ENCODE measurements around the gene NOTCH2. TPM values are rescaled to one million over a fixed set of nuclear protein-coding genes. Genes with fewer than 3 reads are reported as not detected.

Gene NOTCH2
- total RNA-seq, 3 donors from 2014 or later (not counting 1 experiment from before 2014, with no cell fraction given): 74.7 to 136 (median 97.4) TPM

- H3K4me3 ChIP-seq (ENCODE audit: low read length): no peak overlapping the region
- H3K4me3 Mint-ChIP-seq: no peak overlapping the region
- no peak overlapping the region for H3K27ac ChIP-seq (ENCODE audit: low read length)
- no peaks in the 10 kb centered on the region for H3K4me1 ChIP-seq (ENCODE audit: control insufficient read depth, insufficient read depth, low read length)
- H3K9me3 ChIP-seq (ENCODE audit: control insufficient read depth, insufficient read depth, low read length): no peaks in the 10 kb centered on the region
- H3K4me1 Mint-ChIP-seq: no peaks in the 10 kb centered on the region
- ATAC-seq: no peak
- peaks cover 17% of the 10 kb centered on the region for H3K36me3 Mint-ChIP-seq
- WGBS (ENCODE audit: insufficient coverage): 3% methylated on average over 2 of the region's 2 CpGs
- peaks cover 5% of the 10 kb centered on the region in 2 donors for H3K9me3 Mint-ChIP-seq
- DNase-seq: no peak
- TF ChIP-seq CTCF (IDR thresholded peaks at IDR 0.05): no peak
- H3K27me3 ChIP-seq (ENCODE audit: control insufficient read depth, insufficient read depth, low read length): no peaks in the 10 kb centered on the region
- no peak overlapping the region for H3K27ac Mint-ChIP-seq
- no peaks in the 10 kb centered on the region for H3K36me3 ChIP-seq (ENCODE audit: control insufficient read depth, insufficient read depth, low read length)
- H3K27me3 Mint-ChIP-seq (ENCODE audit: low read depth in 2 of 2): peaks cover 11 to 26% of the 10 kb centered on the region in 2 donors
- intact Hi-C loops (cut with micrococcal nuclease): no loop called here
Measured at GRCh38 chr1:119884711-119885110, 184.8 kb downstream of the NOTCH2 start.

GRCh38 chr1:119883826-119884225 lies 185.6 kb downstream of the NOTCH2 start:
- peaks cover 10% of the 10 kb centered on the region for H3K36me3 Mint-ChIP-seq
- ATAC-seq: no peak
- no peak for DNase-seq
- Histone ChIP-seq H3K27ac (ENCODE audit: low read length) (no peak overlapping the region), H3K4me3 (ENCODE audit: low read length) (no peak overlapping the region), H3K9me3 (ENCODE audit: control insufficient read depth, insufficient read depth, low read length) (no peaks in the 10 kb centered on the region), H3K36me3 (ENCODE audit: control insufficient read depth, insufficient read depth, low read length) (no peaks in the 10 kb centered on the region), H3K27me3 (ENCODE audit: control insufficient read depth, insufficient read depth, low read length) (peaks cover 2% of the 10 kb centered on the region), H3K4me1 (ENCODE audit: control insufficient read depth, insufficient read depth, low read length) (no peaks in the 10 kb centered on the region)
- peaks cover 12 to 27% of the 10 kb centered on the region in 2 donors for H3K27me3 Mint-ChIP-seq (ENCODE audit: low read depth in 2 of 2)
- H3K4me3 Mint-ChIP-seq: no peak overlapping the region
- no peak overlapping the region for H3K27ac Mint-ChIP-seq
- H3K9me3 Mint-ChIP-seq: peaks cover 5% of the 10 kb centered on the region in 2 donors
- H3K4me1 Mint-ChIP-seq: no peaks in the 10 kb centered on the region
- no peak for TF ChIP-seq CTCF (IDR thresholded peaks at IDR 0.05)
- intact Hi-C loops (cut with micrococcal nuclease): no loop called here
- WGBS (ENCODE audit: insufficient coverage): 94% methylated on average over 3 of the region's 3 CpGs

- DNase-seq (no peak), ATAC-seq (peak in 1 of 3 donors; percentile 41)
- H3K4me3 ChIP-seq (ENCODE audit: low read length): no peak overlapping the region
- Mint-ChIP-seq H3K27me3 (ENCODE audit: low read depth in 2 of 2) (peaks cover 14 to 23% of the 10 kb centered on the region in 2 donors), H3K27ac (no peak overlapping the region), H3K4me3 (no peak overlapping the region), H3K9me3 (no peaks in the 10 kb centered on the region), H3K4me1 (no peaks in the 10 kb centered on the region), H3K36me3 (no peaks in the 10 kb centered on the region)
- 80% methylated on average over 5 of the region's 5 CpGs for WGBS (ENCODE audit: insufficient coverage)
- intact Hi-C loops (cut with micrococcal nuclease): no loop called here
- TF ChIP-seq CTCF (IDR thresholded peaks at IDR 0.05): no peak
- H3K27me3 ChIP-seq (ENCODE audit: control insufficient read depth, insufficient read depth, low read length): peaks cover 2% of the 10 kb centered on the region
- H3K27ac ChIP-seq (ENCODE audit: low read length): no peak overlapping the region
- no peaks in the 10 kb centered on the region for H3K9me3 ChIP-seq (ENCODE audit: control insufficient read depth, insufficient read depth, low read length)
- H3K36me3 ChIP-seq (ENCODE audit: control insufficient read depth, insufficient read depth, low read length): no peaks in the 10 kb centered on the region
- H3K4me1 ChIP-seq (ENCODE audit: control insufficient read depth, insufficient read depth, low read length): no peaks in the 10 kb centered on the region
Measured at GRCh38 chr1:119882132-119883049, 187.1 kb downstream of the NOTCH2 start.
